Fibroblast of mammary gland (primary cell): ENCODE data around the gene RGL3.
"Not testable (repeated sequence)": the region's sequence is repeated elsewhere in the genome, so short reads cannot be mapped to it uniquely, and the experiment has no call there.

Source experiments
- DNase-seq: peaks from one replicate; pipeline ENCODE4 v3.0.0-alpha.2; 2010; ENCODE audit warnings: low read depth
- H3K4me3 ChIP-seq: 2 replicates; pipeline ENCODE4 v1.5.1; 2011; ENCODE audit warnings: low read depth, mild to moderate bottlenecking, low read length, moderate library complexity; ENCODE audit not compliant: control insufficient read depth
- TF ChIP-seq, protein P1 (sequence below): conservative IDR thresholded peaks from 2 replicates; pipeline ENCODE4 v1.5.1; 2011; ENCODE audit warnings: low read depth, low read length, inconsistent platforms; ENCODE audit not compliant: control insufficient read depth, insufficient read depth

Gene RGL3

DNA sequence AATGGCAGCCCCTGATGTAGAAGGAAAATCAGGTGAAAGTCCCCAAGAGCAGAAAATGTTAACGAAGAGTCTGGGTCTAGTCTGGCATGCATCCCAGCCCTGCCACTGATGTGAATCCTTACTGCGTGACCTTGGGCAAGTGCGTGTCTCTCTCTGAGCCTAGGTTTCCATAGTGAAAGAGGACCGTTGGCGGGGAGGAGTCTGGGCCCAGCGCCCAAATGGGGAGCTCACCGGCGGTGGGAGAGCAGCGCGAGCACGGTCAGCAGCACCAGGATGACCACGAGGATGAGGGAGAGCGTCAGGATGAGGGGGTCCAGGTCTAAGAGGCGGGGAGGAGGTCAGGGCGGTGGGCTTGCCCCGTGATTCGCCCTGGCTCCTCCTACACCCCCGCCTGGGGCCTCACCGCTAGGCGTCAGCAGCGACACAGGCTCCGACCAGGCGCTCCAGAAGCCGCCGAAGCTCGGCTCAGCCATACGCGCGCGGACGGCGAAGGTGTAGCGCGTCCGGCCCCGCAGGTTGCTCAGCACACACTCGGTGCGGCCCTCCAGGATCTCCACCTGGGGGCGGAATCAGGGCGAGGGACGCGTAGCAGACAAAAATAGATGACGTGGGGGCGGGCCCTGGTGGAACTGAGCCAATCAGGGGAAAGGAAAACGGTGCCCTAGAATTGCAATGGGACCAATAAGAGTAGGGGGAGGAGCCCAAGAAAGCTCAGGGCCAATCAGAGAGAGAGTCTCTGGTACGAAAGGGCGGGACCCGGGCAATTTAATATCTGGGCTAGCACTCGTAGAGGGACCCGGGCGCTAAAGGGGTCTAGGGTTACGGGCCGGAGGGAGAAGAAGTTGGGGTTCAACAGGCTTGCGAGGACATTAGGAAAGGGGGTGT, 38.2 kb downstream of the RGL3 start:
- peak overlapping the region; percentile 74 for H3K4me3 ChIP-seq
- TF ChIP-seq, protein P1, sequence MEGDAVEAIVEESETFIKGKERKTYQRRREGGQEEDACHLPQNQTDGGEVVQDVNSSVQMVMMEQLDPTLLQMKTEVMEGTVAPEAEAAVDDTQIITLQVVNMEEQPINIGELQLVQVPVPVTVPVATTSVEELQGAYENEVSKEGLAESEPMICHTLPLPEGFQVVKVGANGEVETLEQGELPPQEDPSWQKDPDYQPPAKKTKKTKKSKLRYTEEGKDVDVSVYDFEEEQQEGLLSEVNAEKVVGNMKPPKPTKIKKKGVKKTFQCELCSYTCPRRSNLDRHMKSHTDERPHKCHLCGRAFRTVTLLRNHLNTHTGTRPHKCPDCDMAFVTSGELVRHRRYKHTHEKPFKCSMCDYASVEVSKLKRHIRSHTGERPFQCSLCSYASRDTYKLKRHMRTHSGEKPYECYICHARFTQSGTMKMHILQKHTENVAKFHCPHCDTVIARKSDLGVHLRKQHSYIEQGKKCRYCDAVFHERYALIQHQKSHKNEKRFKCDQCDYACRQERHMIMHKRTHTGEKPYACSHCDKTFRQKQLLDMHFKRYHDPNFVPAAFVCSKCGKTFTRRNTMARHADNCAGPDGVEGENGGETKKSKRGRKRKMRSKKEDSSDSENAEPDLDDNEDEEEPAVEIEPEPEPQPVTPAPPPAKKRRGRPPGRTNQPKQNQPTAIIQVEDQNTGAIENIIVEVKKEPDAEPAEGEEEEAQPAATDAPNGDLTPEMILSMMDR: peak; percentile 49
- peak; percentile 93 for DNase-seq

DNA sequence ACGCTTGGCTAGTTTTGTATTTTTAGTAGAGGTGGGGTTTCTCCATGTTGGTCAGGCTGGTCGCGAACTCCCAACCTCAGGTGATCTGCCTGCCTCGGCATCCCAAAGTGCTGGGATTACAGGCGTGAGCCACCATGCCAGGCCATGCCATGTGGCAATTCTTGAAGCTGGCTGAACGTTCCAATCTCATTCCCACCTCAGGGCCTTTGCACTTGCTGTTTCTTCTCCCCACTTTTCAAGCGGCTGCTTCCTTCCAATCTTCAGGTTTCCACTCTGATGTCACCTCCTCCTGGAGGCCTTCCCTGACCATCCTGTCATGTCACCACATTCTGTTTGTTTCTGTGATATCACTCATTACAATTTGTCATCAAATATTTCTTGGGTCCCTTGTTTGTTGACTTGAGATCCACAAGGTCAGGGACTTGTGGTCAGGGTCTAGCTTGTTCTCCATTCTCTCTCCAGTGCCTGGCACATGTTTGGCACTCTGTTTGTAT, 39.2 kb downstream of the RGL3 start:
- TF ChIP-seq, protein P1: no peak
- no peak for DNase-seq
- peak overlapping the region; percentile 74 for H3K4me3 ChIP-seq

DNA sequence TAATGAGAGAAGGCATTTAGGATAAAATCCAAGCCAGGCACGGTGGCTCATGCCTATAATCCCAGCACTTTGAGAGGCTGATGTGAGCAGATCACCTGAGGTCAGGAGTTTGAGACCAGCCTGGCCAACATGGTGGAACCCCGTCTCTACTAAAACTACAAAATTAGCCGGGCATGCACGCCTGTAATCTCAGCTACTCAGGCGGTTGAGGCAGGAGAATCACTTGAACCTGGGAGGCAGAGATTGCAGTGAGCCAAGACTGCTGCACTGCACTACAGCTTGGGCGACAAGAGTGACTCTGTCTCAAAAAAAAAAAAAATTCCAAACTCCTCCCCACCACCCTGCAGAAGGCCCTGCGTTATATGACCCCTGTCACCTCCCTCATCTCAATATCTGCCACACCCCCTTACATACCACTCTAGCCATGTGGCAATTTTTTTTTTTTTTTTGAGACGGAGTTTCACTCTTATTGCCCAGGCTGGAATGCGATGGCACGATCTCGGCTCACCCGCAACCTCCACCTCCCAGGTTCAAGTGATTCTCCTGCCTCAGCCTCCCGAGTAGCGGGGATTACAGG, 39.8 kb downstream of the RGL3 start:
- not testable (repeated sequence) for H3K4me3 ChIP-seq

DNA sequence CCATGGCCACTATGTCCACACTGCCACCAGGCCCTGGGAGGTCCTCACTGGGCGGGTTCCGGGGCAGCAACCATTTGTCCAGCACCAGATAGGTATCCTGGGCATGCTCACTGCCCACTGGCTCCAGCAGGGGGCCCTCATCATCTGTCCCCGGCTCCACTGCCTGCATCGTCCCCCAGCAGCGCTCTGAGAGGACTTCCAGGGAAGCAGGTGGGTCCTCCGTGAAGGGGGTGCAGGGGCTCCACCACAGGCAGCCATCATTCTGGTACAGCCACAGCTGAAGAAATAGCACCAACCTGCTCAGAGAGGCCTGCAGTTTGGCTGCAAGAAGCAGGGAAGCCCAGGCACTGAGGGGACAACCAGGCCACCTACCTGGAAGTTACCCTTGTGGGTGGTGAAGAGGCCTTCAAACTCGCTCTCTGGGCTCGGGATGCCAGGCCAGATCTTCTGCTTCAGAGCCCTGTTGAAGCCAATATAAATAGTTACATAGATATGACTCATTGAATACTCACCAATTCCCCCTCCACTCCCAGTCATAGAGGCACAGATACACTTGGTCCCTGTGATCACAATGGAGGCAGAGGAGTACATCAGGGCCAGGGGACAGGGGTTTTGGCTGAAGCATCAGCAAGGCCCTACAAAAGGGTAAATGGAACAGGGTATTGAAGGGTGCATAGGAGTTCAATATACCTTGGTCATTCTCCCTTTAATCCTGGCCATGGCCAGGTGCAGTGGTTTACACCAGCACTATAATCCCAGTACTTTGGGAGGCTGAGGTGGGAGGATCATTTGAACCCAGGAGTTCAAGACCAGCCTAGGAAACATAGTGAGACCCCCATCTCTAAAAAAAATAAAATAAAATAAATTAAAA, 40.6 kb downstream of the RGL3 start:
- TF ChIP-seq, protein P1: peak; percentile 9
- peak; percentile 90 for DNase-seq
- no peak overlapping the region for H3K4me3 ChIP-seq

More for the DNA sequence above, 39.8 kb downstream of the RGL3 start:
- not testable (repeated sequence) for DNase-seq

DNA sequence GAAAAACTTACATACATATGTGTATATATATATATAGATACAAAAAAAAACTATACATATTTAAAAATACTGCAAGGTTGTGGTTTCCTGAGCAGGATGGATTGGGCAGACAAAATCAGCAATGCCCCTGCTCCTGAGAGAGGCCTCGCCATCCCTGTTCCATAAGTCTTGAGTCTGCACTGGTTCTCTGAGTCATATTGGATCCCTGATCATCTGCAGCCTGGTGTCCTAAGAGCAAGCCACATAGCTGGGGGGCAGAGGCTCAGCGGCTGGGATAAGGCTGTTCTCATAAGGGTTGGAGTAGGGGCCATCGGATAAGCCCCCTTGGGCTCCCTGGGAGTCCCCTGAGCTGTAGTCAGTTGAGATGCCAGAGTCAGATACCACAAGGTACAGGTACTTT, 41.4 kb downstream of the RGL3 start:
- TF ChIP-seq, protein P1: no peak
- H3K4me3 ChIP-seq: no peak overlapping the region
- peak; percentile 65 for DNase-seq

DNA sequence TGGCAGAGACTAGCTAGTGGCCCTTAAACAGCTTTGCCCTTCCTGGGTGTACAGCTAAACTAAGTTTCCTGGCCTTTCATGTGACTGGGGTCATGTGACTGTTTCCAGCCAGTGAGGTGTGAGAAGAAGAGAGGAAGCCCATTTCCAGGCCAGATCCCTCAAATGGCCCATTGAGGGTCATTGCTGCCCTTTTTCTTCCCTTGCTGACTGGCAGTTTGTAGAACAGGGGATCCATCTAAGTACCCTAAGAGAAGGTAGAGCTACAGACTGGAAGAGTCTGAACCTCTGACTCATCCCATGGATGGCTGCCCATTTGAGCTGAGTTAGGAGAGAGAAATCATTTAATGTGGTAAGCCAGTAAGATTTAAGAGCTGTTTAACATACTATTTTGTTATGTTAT, 41.9 kb downstream of the RGL3 start:
- peak; percentile 94 for DNase-seq
- no peak overlapping the region for H3K4me3 ChIP-seq
- TF ChIP-seq, protein P1: no peak
